ENCODE results near the gene NMUR1. TPM values are rescaled to one million over a fixed set of nuclear protein-coding genes. Genes with fewer than 3 reads are reported as not detected.

The NMUR1 gene
- total RNA-seq, 4 donors from 2014 or later, result 0.15 to 0.31 (median 0.21) TPM; not detected in 1

DNA sequence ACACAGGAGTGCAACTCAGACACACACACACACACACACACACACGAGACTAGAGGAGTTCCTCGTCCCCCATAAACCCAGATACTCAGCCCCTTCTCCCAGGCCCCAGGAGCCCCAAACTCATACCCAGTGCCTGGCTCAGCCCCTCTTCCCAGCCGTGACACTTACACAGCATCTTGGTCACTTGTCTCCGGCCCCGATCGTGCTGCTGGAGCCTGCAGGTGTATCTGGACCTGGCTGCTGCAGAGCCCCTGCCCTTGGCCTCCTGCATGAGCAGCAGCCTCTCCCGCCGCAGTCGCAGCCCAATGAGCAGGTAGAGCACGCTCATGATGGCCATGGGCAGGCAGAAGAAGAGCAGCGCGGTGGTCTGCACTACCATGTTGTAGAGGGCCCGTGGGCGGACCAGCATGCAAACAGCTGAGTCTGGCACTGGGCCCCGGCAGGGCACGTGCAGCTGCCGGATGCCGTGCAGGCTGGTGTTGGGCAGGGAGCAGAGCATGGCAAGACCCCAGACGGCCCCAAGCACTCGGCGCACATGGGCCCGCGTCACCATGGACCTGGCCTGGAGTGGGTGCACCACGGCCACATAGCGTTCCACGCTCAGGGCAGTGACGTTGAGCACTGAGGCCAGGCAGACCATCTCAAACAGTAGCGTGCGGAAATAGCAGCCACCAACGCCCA, 2.1 kb downstream of the NMUR1 start:
- WGBS, result 87% methylated on average over 8 of the region's 30 CpGs
- Histone ChIP-seq H3K27me3 (peaks cover 25% of the 10 kb centered on the region), H3K27ac (no peak overlapping the region), H3K9me3 (no peaks in the 10 kb centered on the region), H3K4me1 (peaks cover 10% of the 10 kb centered on the region), H3K36me3 (no peaks in the 10 kb centered on the region), H3K4me3 (no peak overlapping the region)
- TF ChIP-seq POLR2AphosphoS5 (IDR thresholded peaks at IDR 0.05), result no peak
- TF ChIP-seq EP300 (IDR thresholded peaks at IDR 0.05), result no peak
- TF ChIP-seq, protein P1, sequence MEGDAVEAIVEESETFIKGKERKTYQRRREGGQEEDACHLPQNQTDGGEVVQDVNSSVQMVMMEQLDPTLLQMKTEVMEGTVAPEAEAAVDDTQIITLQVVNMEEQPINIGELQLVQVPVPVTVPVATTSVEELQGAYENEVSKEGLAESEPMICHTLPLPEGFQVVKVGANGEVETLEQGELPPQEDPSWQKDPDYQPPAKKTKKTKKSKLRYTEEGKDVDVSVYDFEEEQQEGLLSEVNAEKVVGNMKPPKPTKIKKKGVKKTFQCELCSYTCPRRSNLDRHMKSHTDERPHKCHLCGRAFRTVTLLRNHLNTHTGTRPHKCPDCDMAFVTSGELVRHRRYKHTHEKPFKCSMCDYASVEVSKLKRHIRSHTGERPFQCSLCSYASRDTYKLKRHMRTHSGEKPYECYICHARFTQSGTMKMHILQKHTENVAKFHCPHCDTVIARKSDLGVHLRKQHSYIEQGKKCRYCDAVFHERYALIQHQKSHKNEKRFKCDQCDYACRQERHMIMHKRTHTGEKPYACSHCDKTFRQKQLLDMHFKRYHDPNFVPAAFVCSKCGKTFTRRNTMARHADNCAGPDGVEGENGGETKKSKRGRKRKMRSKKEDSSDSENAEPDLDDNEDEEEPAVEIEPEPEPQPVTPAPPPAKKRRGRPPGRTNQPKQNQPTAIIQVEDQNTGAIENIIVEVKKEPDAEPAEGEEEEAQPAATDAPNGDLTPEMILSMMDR (IDR thresholded peaks at IDR 0.05), result no peak
- no peak for TF ChIP-seq POLR2A (IDR thresholded peaks at IDR 0.05)
- DNase-seq (ENCODE audit: low spot score in 2 of 2), result no peak

DNA sequence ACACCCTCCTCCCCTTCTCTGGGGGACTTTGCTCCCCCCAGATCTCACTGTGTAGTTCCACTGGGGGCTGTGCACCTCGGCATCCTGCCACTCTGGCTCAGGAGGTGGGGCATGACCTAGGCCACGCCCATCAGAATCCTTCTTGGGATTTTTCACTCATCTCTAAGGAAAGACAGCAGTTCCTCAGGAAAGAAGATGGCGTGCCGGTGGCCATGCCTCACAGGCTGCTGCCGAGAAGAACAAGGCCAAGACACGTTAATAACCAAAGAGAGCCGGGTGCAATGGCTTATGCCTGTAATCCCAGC, 3.2 kb downstream of the NMUR1 start:
- TF ChIP-seq POLR2AphosphoS5 (IDR thresholded peaks at IDR 0.05) (no peak), EP300 (IDR thresholded peaks at IDR 0.05) (no peak), POLR2A (IDR thresholded peaks at IDR 0.05) (no peak)
- TF ChIP-seq, protein P1 (IDR thresholded peaks at IDR 0.05), result no peak
- Histone ChIP-seq H3K4me1 (peaks cover 10% of the 10 kb centered on the region), H3K9me3 (no peaks in the 10 kb centered on the region), H3K27ac (no peak overlapping the region), H3K4me3 (no peak overlapping the region), H3K36me3 (no peaks in the 10 kb centered on the region), H3K27me3 (peaks cover 25% of the 10 kb centered on the region)
- DNase-seq (ENCODE audit: low spot score in 2 of 2), result no peak
- WGBS, result 83% methylated on average over 7 of the region's 7 CpGs

DNA sequence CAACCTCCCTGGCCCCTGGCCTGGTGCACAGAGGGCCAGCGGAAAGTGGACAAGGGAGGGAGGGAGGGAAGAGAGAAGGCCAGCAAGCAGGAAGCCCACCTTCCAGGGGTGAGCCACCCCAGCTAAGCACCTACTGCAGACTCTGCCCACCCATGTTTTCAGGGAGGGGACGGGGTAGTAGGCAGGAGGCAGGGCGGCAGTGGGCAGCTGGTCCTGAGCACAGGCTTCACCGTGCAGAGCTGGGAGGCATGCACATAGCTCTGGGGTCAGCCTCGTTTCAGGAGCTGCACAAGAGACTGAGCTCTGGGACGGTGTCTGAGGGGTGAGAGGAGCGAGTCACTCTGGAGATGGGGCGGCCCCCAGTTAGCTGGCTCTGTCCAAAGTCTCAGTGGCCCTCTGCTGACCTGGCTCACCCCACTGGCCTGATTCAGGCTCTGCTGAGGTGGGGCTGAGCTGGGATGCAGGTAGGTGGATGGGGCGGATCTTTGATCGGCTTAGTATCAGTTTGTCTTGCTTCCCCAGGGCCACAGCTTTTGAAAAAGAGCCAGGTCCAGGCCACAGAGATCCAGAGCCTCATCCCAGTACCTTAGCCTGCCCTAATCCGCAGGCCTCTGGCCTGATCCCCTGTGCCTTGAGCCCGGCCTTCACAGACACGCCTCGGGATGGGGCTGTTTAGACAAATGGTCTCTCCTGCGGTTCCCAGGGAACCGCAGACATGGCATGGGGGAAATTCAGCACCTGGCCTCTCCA, 3.7 kb downstream of the NMUR1 start:
- H3K27ac ChIP-seq, result no peak overlapping the region
- peaks cover 10% of the 10 kb centered on the region for H3K4me1 ChIP-seq
- H3K9me3 ChIP-seq, result no peaks in the 10 kb centered on the region
- no peak for DNase-seq (ENCODE audit: low spot score in 2 of 2)
- H3K4me3 ChIP-seq, result no peak overlapping the region
- WGBS, result 88% methylated on average over 7 of the region's 16 CpGs
- no peak for TF ChIP-seq POLR2AphosphoS5 (IDR thresholded peaks at IDR 0.05)
- TF ChIP-seq POLR2A (IDR thresholded peaks at IDR 0.05), result no peak
- TF ChIP-seq EP300 (IDR thresholded peaks at IDR 0.05), result no peak
- TF ChIP-seq, protein P1 (IDR thresholded peaks at IDR 0.05), result no peak
- peaks cover 25% of the 10 kb centered on the region for H3K27me3 ChIP-seq
- no peaks in the 10 kb centered on the region for H3K36me3 ChIP-seq

DNA sequence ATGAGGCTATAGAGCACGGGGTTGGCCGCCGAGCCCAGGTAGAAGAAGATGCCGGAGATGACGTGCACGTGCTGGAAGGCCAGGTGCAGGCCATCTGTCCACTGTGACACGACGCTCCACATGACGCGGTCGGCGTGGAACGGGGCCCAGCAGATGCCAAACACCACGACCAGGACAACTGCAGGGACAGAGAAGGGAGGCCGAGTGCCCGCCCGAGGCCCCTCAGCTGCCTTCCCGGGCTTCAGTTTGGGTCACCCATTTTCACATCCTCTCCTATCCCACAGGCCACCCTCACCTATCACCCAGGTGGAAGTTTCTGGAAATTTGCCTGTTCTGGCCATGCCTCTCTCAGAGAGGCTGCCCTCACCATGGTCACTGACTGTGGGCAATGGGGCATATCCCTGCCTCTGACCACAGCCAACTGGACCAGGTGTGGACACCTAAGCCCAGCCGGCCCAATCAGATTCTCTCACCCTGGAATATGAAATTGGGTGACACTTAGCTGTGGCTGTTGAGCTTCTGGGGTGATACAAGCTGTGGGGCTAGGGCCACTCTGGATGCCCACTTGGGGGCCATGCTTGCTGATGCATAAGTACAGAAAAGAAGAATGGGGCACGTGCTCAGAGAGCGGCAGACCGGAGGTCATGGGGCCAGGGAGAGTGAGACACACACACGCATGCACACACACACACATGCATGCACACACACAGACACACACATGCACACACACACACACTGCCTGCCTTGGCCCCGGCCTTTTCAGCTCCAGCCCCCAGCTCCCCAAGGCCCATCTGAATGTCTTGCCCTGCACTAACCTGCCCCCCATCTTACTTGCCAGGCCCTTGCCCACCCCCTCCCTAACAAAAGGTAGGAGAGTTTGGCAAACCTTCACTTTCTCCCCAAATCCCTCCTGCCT, 4.7 kb downstream of the NMUR1 start:
- 93% methylated on average over 23 of the region's 24 CpGs for WGBS
- Histone ChIP-seq H3K36me3 (no peaks in the 10 kb centered on the region), H3K9me3 (no peaks in the 10 kb centered on the region), H3K27me3 (peaks cover 20% of the 10 kb centered on the region), H3K4me3 (no peak overlapping the region), H3K27ac (no peak overlapping the region), H3K4me1 (peaks cover 7% of the 10 kb centered on the region)
- TF ChIP-seq EP300 (IDR thresholded peaks at IDR 0.05) (no peak), POLR2AphosphoS5 (IDR thresholded peaks at IDR 0.05) (no peak)
- TF ChIP-seq, protein P1 (IDR thresholded peaks at IDR 0.05), result no peak
- no peak for DNase-seq (ENCODE audit: low spot score in 2 of 2)
